NCI-H1105 treated with DMSO at 0.1 percent for 48 hours (cell line): ENCODE results near the gene VWF.
"Not testable (repeated sequence)": the region's sequence is repeated elsewhere in the genome, so short reads cannot be mapped to it uniquely, and the experiment has no call there.

Experiments
- DNase-seq: peaks from one replicate; lab custom pipeline; 2025; lab: John Stamatoyannopoulos, UW

The VWF gene

GRCh38 chr12:6033546-6033945, 90.9 kb downstream of the VWF start:
- DNase-seq: no peak

GRCh38 chr12:6032726-6033125, 91.7 kb downstream of the VWF start:
- no peak for DNase-seq

- DNase-seq: no peak
Measured at GRCh38 chr12:6031001-6031400, 93.5 kb downstream of the VWF start.

- DNase-seq: no peak
Measured at GRCh38 chr12:6030081-6030480, 94.4 kb downstream of the VWF start.

- no peak for DNase-seq
Measured at GRCh38 chr12:6029401-6029800, 95.1 kb downstream of the VWF start.

- no peak for DNase-seq
Measured at GRCh38 chr12:6026998-6027397, 97.5 kb downstream of the VWF start.

- not testable (repeated sequence) for DNase-seq
Measured at GRCh38 chr12:6025703-6026298, 98.7 kb downstream of the VWF start.

GRCh38 chr12:6024066-6024465, 100.4 kb downstream of the VWF start:
- DNase-seq: not testable (repeated sequence)

- no peak for DNase-seq
Measured at GRCh38 chr12:6020930-6021329, 103.5 kb downstream of the VWF start.

GRCh38 chr12:6020511-6020910, 104.0 kb downstream of the VWF start:
- DNase-seq: not testable (repeated sequence)

- DNase-seq: not testable (repeated sequence)
Measured at GRCh38 chr12:6019256-6019655, 105.2 kb downstream of the VWF start.

GRCh38 chr12:6018265-6018664, 106.2 kb downstream of the VWF start:
- DNase-seq: no peak

- DNase-seq: no peak
Measured at GRCh38 chr12:6016756-6017155, 107.7 kb downstream of the VWF start.

- DNase-seq: not testable (repeated sequence)
Measured at GRCh38 chr12:6016004-6016403, 108.5 kb downstream of the VWF start.

GRCh38 chr12:6015271-6015670, 109.2 kb downstream of the VWF start:
- DNase-seq: not testable (repeated sequence)

- DNase-seq: not testable (repeated sequence)
Measured at GRCh38 chr12:6010631-6011350, 113.7 kb downstream of the VWF start.

- DNase-seq: no peak
Measured at GRCh38 chr12:5997260-5997659, 127.2 kb downstream of the VWF start.

GRCh38 chr12:5996459-5996858, 128.0 kb downstream of the VWF start:
- DNase-seq: no peak

- no peak for DNase-seq
Measured at GRCh38 chr12:5989621-5990020, 134.8 kb downstream of the VWF start.

GRCh38 chr12:5988659-5989116, 135.8 kb downstream of the VWF start:
- peak; percentile 70 for DNase-seq

- no peak for DNase-seq
Measured at GRCh38 chr12:5988088-5988487, 136.4 kb downstream of the VWF start.

GRCh38 chr12:5987573-5987972, 136.9 kb downstream of the VWF start:
- no peak for DNase-seq

- DNase-seq: no peak
Measured at GRCh38 chr12:5985471-5985870, 139.0 kb downstream of the VWF start.

- no peak for DNase-seq
Measured at GRCh38 chr12:5984873-5985272, 139.6 kb downstream of the VWF start.
